NOMO-1 treated with DMSO at 0.1 percent for 48 hours (cell line): ENCODE data around the gene KRTAP20-4.

Experiments
- DNase-seq: peaks from one replicate; lab custom pipeline; 2025; ENCODE audit not compliant: unreplicated experiment; lab: John Stamatoyannopoulos, UW

The KRTAP20-4 gene

DNA sequence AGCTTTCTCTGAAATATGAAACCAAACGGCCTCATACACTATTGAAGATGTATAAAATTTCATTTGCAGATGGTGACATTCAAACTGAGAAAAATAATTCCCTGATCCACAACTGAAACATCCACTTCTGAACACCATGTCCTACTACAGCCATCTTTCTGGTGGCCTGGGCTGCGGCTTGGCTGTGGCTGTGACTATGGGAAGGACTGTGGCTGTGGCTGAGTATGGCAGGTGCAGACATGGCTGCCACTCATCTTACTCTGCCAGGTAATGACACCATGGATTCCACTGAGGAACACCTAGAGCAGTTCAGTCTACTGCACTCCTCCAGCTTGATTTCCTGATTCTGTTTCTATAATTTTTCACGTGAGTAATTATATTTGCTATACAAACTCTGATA lies at the start of gene KRTAP20-4:
TSS of gene KRTAP20-4 (plus strand) at position 106 of the 400 bp plus-strand sequence.
- DNase-seq: no peak

DNA sequence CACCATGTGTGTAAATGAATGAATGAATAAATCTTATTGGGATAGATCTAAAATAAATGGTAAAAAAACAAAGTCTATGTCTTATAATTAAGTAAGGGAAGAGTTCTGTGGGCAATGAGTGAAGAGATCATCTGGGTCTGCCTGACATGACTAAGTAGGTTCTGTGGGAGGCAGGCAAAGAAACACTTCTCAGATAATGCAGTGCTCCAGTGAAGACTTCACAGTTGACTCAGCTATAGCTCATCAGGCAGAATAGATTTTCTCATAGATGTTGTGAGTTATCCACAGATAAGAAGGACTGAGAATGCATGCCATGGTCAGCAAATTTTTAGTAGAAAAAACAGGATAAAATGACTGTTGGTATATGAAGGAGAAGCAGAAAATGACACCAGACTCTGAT lies 42.7 kb upstream of the KRTAP20-4 start:
- DNase-seq: no peak

DNA sequence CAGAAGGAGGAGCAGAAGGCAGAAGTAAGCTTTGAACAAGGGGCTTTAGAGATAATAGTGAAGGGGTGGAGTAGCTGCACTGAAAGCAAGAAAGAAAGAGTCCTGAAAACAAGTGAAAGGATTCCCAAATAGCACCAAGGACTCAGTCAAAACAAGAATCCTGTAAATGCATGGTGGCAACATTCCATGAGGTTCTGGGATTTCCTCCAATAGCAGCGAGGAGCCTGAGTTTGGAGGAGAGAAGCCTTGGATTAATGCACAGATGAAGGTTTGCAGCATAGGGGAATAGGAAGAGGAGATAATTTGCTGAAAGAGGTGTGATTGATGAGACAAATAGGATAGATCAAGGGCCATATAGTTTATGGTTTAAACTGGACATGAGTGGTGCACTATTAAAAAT lies 41.1 kb upstream of the KRTAP20-4 start:
- no peak for DNase-seq

DNA sequence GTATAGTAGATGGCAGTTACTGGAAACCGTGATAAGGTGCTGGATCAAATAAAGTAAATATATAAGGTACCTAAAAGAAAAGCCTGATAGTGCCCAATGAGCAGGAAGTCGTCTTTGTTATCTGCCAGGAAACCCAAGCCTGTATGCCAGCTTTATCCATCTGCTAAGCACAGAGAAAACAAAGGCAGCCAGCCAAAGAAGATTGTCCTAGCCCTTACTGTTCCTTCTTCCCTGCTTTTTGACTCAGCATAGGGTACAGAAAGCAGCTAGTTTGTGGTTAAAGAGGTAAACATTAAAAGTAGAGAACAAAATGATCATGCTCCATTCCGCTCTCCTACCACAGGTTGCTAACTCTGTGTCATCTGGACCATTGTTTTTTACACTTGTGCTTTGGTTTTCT lies 40.3 kb upstream of the KRTAP20-4 start:
- DNase-seq: no peak

DNA sequence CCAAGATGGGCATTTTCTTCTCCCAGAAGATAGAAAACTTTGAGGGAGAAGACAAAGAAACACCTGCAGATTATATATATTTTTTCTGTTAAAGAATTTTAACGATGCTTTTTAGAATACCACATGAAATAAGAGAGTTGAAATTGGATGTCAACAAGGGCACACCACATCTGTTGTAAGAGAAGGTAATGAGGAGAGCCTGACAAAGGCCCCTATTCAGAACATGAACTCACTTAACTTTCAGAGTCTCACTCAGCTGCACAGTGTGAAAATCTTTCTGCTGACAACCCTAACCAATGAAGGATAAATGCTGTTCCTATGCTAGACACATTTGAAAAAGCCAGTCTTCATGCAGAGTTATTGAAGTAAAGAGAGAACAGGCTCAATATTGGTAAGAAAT lies 37.6 kb upstream of the KRTAP20-4 start:
- no peak for DNase-seq

DNA sequence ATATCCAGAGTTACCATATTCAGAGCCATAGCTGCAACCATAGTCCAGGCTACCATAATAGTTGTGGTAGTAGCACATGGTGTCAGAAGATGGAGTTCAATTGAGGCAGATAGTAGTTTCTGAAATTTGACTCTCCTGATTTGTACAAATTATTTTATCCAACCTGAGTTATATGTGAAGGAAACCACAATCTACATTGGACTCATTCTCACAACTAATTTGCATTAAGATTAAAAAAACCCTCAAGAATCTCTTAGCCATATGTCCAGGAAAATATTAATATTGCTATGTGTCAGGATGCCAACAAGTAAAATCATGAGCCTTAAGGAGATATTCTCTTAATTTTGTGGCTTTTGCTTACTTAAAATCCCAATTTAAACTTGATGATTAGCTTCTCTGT lies 30.1 kb upstream of the KRTAP20-4 start, which contains the start of gene KRTAP22-2:
TSS of gene KRTAP22-2 (minus strand) at position 101 of the 400 bp plus-strand sequence.
- no peak for DNase-seq

DNA sequence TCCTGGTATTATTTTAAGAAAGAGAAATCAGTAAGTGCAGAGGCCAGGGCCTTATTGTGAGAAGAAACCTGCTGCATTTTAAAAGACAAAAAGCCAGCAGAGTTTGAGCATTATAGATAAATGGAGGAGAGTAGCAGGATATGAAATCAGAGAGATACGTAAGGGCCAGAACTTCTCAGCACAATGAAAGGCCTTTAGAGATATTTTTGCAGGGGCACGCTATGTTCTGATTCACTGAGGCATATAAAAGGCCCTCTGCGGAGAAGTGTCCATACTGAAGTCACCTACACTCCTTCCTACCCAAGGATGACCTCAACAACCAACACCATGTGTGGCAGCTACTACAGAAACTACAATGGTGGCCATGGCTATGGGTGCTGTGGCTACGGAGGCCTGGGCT lies 28.3 kb upstream of the KRTAP20-4 start, which contains the start of gene KRTAP6-3:
TSS of gene KRTAP6-3 (plus strand) at position 301 of the 400 bp plus-strand sequence. CDS start at position 307, 6 bp downstream.
- DNase-seq: no peak

DNA sequence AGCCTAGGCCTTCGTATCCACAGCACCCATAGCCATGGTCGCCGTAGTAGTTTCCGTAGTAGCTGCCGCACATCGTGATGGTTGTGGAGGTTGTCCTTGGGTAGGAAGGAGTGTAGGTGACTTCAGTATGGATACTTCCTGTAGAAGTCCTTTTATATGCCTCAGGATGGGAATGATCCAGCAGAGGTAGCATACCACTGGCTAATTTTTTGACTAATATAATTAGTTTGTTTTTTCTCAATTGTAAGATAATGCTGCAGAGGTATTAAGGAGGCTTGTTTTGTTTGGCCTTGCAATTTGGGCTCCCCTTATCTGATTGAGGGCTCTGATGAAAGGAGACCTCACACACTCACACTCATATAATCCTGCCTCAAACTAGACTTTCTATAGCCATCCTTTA lies 21.6 kb upstream of the KRTAP20-4 start, which contains the start of gene KRTAP6-2:
TSS of gene KRTAP6-2 (minus strand) at position 101 of the 400 bp plus-strand sequence. CDS start at position 73, 28 bp downstream.
- DNase-seq: no peak

DNA sequence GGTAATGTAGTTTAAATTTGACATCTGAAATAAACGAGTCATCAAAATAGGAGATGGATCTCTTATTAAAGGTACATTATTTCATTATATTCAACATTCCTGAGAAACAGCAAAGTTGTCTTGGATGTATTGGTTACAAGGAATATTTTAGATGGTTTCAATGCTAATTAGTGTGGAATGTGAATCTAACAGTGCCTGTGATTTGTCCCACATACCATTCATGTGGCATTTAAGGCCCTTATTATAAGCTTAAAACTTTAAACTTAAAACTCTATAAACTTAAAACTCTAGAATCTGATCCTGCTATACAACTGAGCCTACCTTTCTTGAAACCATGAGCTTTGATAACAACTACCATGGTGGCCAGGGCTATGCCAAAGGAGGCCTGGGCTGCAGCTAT lies 19.6 kb upstream of the KRTAP20-4 start, which contains the start of gene KRTAP22-1:
TSS of gene KRTAP22-1 (plus strand) at position 301 of the 400 bp plus-strand sequence.
- DNase-seq: no peak

DNA sequence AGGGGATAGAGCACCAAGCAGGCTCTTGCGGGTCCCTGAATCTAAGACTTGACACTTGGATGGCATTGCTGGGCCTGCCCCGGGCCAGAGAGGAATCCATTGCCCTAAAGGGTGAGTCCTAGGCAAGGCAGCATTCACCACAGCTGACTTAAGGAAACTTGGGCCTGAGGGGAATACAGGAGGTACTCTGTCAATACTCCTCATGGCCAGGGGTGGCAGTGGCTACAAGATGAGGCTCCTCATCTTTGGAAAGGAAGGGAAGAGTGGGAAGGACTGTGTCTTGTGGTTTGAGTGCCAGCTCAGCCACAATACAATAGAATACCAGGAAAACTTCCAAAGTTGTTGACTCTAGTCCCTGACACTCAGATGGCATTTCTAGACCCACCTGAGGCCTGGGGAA lies 14.5 kb upstream of the KRTAP20-4 start:
- DNase-seq: no peak

DNA sequence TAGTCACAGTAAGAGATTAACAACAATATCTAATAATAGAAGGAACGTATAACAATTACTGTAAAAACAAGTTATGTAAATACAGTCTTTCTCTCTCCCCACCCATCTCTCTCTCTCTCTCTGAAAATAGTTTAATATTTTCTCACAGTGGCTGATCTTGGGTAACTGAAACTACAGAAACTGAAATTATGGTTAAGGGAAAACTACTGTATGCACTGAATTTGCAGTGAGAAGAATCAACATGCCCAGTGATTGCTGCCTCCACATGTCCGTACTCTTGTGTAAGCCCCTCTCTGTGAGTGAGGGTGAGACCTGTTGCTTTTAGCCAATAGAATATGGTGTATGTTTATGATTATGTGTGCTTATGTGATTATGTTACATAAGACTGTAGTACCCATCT lies 8.3 kb upstream of the KRTAP20-4 start:
- no peak for DNase-seq

DNA sequence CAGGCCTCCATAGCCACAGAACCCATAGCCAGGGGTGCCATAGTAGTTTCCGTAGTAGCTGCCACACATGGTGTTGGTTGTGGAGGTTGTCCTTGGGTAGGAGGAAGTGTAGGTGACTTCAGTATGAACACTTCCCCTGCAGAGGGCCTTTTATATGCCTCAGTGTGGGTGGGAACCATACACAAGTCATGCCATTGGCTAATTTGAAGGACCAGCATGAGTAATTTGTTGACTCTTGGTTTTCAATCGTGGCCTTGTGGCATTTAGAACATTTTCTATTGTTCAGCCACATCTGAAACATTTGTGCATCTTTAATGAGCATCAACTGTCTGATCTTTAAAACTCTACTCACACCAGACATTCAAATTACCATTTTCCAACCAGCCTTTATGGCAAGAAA lies 6.6 kb upstream of the KRTAP20-4 start, which contains the start of gene KRTAP6-1:
TSS of gene KRTAP6-1 (minus strand) at position 95 of the 400 bp plus-strand sequence. CDS start at position 69, 26 bp downstream.
- DNase-seq: no peak

DNA sequence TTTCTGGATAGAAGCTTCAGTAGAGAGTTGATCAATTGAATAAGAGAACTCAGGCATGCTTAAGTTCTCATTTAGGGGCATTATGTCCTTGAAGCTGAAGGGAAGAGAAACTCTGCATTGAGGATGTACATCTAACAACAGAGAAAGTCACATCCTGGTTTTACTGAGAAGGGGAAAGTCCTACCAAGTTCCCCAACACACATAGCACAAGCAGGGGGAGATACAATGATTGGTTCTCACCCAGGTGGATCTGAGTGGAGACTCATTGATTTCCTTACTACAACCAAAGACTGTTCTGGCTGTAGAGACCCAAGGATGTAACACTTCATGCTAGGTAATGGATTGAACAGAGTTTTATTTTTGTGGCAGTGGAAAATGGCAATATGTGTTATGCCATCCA lies 5.2 kb upstream of the KRTAP20-4 start:
- no peak for DNase-seq

DNA sequence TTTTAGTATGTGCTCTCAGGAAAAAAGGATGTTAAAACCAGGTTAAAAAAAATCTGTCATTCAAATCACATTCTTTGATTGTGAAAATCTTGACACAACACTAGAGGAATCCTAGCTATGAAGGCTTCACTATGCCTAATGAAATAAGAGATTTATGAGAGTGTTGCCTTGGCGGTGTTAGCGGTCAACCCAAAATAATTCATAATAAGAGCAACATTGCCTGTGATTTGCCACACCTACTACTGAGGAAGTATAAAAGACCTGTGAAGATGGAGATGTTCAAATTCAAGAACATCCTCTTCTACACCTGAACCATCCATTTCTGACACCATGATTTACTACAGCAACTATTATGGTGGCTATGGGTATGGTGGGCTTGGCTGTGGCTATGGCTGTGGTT lies 4.3 kb upstream of the KRTAP20-4 start, which contains the start of gene KRTAP20-1:
TSS of gene KRTAP20-1 (plus strand) at position 301 of the 400 bp plus-strand sequence. CDS start at position 331, 30 bp downstream.
- no peak for DNase-seq

DNA sequence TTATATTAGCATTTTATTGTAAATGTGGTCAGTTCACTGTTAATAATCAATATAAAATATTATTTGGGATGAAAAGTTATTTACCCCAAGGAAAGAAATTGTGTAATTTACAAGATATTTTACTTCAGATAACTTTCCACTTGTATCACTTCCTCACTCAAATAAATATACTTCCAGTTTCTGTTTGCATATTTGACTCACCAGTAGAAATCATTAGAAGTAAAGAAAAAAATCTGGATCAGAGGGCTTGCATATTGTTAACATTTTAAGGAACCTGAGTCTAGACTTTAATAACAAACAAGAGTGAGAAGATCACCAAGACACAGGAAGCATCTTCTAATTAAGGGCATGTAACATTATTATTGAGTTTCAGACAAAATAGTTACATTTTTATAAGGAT lies 347 bp upstream of the KRTAP20-4 start:
- DNase-seq: no peak

DNA sequence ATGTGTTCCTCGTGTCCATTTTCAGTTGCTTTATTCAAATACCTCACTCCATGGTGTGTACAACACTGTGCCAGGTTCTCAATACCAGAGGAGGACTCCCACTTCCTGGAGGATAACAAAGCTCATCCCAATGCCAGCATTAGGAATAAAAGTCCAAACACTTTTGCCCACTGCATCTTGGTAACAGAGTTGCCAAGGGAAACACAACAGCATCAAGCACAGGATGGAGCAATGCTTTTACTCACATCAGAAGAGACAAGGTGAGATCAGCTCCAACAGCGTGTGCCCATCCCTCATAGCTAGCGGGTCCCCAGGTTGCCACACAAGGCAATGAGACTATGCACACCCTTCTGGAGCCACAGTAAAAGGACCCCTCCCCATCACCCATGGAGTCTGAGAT lies 2.9 kb downstream of the KRTAP20-4 start:
- DNase-seq: no peak

DNA sequence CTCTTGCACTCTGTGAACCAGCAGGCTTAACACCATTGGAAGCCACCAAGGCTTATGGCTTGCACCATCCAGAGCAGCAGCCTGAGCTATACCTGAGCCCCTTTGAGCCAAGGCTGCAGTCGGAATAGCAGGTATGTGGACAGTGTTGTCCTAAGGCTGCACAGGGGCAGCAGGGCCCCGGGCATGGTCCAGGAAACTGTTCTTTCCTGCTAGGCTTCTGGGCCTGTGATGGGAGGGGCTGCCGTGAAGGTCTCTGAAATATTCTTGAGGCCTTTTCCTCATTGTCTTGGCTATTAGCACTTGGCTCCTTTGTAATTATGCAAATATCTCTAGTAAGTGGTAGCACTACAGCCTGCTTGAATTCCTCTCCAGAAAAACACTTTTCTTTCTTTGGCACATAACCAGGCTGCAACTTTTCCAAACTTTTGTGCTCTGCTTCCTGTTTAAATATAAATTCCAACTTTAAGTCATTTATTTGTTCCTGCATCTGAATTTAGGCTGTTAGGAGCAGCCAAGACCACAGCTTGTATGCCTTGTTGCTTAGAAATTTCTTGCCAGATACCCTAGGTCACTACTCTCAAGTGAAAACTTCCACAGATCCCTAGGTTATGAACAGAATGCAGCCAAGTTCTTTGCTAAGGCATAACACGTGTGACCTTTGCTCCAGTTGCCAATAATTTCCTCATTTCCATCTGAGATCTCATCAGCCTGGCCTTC lies 5.2 kb downstream of the KRTAP20-4 start:
- no peak for DNase-seq

DNA sequence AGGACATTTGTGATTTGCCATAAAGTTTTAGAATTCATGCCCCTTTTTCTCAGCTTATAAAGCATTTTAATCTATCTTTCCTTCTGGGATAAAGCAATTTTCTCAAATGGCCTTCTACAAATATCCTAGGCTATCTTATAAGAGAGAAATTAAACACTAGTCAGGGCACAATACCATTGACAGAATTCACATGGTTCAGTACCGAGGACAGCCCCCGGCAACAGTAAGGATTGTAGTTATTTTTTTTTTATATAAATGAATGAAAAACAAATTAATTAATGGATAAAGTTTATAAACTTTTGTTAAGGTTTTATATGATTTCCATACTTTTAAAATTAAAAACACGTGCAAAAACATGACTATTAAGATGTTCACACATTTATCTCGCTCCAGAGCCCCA lies 7.7 kb downstream of the KRTAP20-4 start:
- DNase-seq: no peak

DNA sequence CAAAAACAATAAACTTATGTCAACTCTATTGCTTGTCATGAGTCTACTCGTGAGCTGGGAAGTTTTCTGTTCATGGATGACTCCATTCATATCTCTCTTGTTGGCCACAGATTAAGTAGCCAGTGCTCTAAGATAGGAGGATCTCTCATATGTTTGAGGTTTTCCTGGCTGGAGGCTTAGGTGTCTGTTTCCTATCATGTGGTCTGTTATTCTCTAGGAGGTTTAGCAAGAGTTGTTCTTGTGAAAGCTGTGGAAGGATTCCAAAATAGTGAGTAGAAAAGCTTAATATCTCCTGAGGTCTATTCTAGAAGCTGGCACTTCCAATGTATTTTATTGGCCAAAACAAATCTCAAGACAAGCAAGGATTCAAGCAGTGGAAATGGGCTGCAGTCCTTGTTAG lies 8.8 kb downstream of the KRTAP20-4 start:
- no peak for DNase-seq

DNA sequence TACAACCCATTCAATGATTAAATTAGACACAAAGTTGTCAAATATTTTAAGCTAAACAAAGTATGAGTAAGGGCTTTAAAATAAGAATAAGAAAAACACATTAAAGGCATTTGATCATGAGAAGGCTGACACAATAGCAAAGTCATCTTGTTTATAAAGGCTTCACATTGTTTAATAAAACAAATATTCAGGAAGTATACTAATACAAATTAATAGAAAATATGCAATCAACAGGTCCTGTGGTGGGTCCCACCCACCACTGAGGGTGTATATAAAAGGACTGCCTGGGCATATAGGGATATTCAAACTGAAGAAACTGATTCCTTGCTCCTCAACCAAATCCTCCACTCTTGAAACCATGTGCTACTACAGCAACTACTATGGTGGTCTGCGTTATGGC lies 14.5 kb downstream of the KRTAP20-4 start, which contains the start of gene KRTAP20-2:
TSS of gene KRTAP20-2 (plus strand) at position 301 of the 400 bp plus-strand sequence. CDS start at position 359, 58 bp downstream.
- DNase-seq: no peak

DNA sequence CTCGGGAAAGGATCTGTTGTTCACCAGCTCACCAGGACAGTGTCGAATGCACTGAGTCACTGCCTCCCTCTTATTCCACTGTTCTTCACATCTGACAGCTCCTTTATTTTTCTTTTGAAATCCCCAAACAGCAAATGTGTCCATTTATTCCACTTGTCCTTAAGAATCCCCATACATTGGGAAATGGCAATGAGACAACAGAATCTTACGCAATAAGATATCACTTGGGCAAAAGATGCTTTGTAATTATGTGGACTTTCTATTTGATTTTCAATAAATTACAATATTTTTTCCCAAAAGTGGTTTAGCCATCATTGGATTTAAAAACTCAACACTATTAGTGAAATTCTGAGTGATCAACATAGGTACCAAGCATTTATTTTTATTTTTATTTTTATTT lies 18.3 kb downstream of the KRTAP20-4 start:
- no peak for DNase-seq

DNA sequence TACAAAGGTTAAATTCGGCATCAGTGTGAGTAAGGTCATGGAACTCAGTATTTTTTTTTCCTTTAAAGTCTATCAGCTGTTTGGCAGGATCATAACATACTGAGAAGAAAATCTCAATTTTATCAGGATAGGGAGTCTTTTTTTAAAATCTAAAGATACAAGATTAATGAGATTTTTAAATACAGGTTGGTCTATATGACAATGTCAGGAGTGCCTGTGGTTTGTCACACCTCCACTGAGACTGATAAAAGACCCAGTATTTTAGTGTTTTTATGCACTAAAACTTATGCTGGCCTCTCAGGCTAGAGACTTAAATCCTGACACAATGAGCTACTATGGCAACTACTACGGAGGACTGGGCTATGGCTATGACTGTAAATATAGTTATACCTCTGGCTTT lies 22.1 kb downstream of the KRTAP20-4 start, which contains the start of gene KRTAP20-3:
TSS of gene KRTAP20-3 (plus strand) at position 301 of the 400 bp plus-strand sequence.
- DNase-seq: no peak
